Sciatic nerve (tissue), 2 donors: ENCODE data around the gene PLPP4. TPM values are rescaled to one million over a fixed set of nuclear protein-coding genes. Genes with fewer than 3 reads are reported as not detected.

Experiments
- ATAC-seq: fragments of 200-7000 bp; cut with Tn5 transposase; one replicate; pipeline ENCODE4 v1.9.1; 2020; ENCODE audit warnings: mild to moderate bottlenecking, moderate library complexity
- DNase-seq: peaks from one replicate; pipeline ENCODE4 v3.0.0-alpha.2; 2020; ENCODE audit warnings: low spot score
- intact Hi-C: fragments of 100-400 bp; cut with DNase I; formaldehyde crosslinking; loops from one replicate; pipeline ENCODE4 v1.14.2; 2022
- total RNA-seq: library from RNA; stranded (reverse); fragmentation: NEBNext Ultra II Directional; extraction: Animal tissue kit (Norgen Biotek cat#: 25700); gene quantifications from one replicate; pipeline ENCODE4 v1.2.1, GENCODE V29; 2021
- donor health status: DM: no; HTN: no; CAD: no.
- donor health status: DM: no; HTN: no; CAD: no.

Gene PLPP4
- total RNA-seq, 1 donor from 2014 or later = 2.1 TPM

DNA sequence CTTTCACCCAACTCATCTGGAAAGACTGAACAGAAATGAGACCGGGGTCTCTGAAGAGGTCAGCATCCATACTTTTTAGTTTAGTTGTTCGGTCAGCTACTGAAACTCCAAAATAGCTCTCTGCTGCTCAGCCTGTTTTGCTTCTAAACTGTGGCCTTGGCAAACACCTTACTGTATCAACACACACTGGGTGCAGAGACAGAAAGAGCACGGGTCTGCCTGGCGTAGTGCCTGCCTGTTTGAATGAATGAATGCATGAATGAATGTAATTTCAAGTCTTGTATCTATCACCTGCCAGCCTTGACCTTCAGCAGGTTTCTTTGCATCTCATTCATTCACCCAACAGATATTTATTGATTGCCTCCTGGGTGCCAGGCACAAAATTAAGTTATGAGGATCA lies 98.4 kb downstream of the PLPP4 start:
- intact Hi-C loops = no loop called here
- ATAC-seq = no peak

DNA sequence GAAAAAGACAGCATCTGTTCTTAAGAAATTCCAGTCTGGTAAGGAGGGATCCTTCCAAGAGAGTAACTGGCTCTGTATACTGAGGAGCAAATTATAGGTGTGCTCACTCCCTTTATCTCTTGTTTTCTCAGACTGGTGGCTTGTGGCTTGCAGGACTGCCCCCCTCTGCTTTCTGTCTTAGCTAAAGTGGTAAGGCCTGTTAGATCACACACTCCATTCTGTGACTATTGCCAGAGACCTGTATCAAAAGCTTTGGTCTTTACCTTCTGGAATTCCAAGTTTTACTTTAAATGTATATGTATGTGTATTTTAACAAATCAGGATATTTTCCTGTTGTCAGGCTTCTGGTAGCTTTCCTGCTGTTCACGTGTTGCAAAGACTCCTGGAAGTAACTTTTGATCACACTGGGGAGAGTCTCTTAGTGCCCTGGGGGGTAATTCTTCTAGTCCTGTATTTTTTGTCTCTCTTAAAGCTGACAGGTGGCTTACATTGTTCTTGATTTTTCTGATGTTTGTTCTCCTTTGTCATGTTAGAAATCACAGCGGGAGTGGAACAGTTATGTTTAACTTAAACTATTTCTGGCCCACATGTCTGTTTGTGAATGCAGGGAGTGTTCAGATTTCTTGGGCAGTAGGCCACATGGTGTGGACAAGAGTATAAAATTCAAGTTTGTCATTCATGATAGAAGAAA lies 99.0 kb downstream of the PLPP4 start:
- DNase-seq = no peak
- intact Hi-C loops = no loop called here

More for the DNA sequence above, 98.4 kb downstream of the PLPP4 start:
- no peak for DNase-seq

DNA sequence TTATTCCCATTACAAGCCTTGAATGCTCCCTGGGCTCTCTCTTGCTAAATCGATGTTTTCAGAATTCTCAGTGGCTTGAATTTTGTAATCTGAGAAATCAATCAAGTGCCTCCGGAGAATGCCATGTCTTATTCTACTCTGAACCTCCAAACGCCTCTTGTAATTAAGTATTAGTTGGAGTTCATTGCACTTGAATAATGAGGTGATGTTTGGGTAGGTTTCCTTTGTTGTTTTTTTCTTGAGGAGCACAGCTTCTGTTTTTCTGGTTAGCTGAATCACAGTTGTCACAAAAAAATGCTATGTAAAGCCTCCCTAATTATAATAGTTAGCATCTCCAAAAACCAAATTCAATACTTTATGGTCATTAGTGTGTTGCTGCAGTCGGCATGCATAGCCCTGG lies 100.3 kb downstream of the PLPP4 start:
- ATAC-seq (no peak), DNase-seq (no peak)
- intact Hi-C loops = no loop called here

More for the DNA sequence above, 99.0 kb downstream of the PLPP4 start:
- ATAC-seq = no peak

DNA sequence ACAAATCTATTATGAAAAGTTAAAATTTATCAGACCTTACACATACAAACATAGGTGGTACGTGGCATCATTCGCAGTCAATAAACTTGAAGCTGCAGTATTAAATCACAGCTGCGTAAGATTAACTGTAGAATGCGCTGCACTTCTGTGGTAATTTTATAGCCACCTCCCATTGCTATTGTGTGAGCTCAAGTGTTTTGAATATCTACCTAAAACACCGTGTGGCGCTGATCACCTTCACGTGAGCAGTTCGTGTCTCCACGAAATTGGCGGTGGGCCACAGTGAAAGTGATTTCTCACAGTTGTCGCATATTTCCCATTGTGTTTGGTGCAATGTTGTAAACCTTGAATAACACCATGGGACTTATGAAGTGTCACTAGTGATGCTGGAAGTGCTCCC lies 102.8 kb downstream of the PLPP4 start:
- ATAC-seq (no peak), DNase-seq (no peak)
- intact Hi-C loops = no loop called here

DNA sequence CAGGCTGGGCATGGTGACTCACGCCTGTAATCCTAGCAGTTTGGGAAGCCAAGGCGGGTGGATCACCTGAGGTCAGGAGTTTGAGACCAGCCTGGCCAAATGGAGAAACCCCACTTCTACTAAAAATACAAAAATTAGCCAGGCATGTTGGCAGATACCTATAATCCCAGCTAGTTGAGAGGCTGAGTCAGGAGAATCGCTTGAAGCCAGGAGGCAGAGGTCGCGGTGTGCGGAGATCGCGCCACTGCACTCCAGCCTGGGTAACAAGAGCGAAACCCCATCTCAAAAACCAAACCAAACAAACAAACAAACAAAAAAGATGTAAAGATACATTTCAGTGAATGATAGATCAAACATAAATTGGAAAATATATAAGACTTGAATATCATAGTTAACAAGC lies 105.9 kb downstream of the PLPP4 start:
- ATAC-seq (no peak), DNase-seq (no peak)
- intact Hi-C loops = no loop called here

DNA sequence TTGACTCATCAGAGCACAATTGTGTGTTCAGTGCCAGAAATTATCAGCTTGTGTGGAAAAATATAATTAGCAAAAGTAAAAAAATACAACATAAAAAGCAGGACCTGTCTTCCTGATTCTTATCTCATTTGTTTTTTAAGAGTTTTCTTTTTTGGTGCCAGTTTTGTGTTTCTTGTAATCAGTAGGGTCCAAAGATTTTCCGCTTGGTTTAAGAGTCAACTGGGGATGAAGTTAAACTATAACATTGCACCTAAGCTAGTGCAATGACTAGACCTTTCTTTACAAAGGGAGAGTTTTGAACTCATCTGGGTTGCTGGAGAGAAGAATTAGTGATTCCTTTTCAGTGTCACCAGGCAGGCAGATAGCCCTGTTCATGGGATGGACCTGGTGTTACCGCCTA lies 113.4 kb downstream of the PLPP4 start:
- ATAC-seq (no peak), DNase-seq (no peak)
- intact Hi-C loops = no loop called here

DNA sequence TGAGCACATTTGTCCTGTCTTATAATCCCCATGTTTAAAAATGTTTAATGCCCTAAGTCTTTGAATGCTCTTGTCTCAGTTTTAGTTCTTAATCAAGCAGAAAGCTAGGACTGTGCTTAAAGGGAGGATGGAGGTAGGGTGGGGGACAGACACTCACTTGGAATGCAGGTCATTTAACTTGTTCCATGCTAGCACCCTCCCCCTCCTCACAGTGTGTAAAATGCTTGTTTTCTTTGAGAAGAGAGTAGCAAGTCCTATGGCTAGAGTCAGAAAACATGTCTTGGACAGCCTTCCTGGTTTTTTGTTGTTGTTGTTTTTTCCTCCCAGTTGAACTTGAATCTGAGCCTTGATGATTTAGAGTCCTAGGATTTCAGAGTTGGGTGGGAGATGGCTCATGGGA lies 114.2 kb downstream of the PLPP4 start:
- DNase-seq = no peak
- intact Hi-C loops = no loop called here
- no peak for ATAC-seq

DNA sequence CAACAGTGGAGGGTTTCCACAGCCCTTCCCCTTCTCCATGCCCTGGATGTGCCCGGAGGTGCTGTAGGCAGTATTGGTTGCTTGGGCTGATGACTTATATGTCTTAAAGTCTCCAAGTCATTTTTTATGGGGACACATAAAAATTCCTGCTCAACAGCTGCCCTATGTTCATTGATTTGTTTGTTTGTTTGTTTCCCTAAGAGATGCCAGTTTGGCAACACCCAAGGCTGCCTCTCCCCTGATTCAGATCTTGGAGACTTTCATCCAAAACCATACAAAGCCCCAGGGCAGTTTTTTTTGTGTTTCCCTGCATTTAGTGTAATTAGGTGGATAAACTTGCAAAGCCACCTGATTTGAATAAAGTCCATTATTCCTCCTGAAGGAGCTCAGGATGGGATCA lies 115.3 kb downstream of the PLPP4 start:
- intact Hi-C loops = no loop called here
- no peak for ATAC-seq
- no peak for DNase-seq

DNA sequence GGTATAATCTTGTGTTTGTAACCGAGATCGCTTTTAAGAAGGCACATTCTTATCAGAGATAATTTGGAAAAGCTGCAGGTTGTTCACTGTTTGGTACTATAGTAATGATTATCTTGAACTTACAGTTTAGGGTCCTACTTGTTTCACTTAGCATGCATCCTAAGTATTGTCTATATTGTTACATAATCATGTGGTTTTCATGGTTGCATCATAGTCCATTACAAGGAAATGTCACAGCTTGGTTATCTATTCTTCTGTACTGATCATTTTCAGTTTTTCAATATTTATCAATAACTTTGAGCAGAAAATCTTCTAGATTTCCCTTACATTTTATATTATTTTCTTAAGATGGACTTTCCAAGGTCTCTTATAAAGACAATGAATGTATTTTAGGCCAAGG lies 116.3 kb downstream of the PLPP4 start:
- DNase-seq = no peak
- intact Hi-C loops = no loop called here

DNA sequence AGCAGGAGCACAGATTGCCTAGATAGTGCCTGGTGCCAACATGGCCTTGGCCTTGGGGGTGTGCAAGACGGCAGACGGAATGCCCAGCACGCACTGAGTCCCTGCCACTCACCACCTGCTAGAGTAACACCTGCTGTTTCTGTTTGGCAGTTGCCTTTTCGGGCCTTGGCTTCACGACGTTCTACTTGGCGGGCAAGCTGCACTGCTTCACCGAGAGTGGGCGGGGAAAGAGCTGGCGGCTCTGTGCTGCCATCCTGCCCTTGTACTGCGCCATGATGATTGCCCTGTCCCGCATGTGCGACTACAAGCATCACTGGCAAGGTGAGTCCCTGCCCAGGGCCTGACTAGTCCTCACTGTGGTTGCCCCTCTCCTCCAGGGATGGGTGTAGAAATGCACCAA lies 118.0 kb downstream of the PLPP4 start:
- intact Hi-C loops = no loop called here
- ATAC-seq (no peak), DNase-seq (no peak)

More for the DNA sequence above, 116.3 kb downstream of the PLPP4 start:
- ATAC-seq = no peak

DNA sequence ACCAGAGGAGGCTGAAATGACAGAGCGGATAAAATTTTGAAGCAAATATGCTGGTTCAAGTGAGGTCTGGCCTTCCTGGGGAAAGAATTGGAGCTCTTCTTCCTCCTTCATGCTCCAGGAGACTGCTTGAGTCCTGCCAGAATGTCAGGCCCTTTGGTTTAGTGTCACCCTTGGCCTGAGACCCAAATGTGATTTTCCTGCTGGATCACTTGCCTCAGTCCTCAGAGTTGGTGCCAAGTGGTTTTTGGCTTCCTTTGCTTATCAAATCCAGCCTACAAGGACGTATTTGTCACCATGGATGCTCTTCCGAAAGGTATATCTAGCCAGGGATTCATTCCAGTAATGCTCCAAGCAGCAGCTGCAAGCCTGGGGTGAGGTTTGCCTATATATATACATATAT lies 118.4 kb downstream of the PLPP4 start:
- intact Hi-C loops = no loop called here
- ATAC-seq = no peak
- no peak for DNase-seq

DNA sequence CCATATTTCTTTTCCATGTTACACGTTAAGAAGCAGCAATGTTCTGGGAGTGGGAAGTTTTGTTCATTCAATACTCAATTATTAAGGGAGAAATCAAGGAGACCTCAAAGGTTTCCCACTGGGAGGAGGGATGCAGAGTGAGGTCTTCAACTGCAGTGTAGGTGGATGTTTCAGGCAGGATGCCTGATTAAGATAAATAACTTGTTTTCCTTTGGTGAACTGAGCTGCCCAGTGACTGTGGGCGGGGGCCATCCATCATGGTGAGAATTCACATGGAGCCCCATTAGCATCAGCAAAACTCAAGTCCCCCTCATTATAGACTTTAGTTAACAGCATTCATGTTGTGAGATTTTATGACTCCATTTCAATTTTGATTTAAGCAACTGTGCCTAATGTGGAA lies 121.1 kb downstream of the PLPP4 start:
- no peak for DNase-seq
- intact Hi-C loops = no loop called here
- ATAC-seq = no peak

DNA sequence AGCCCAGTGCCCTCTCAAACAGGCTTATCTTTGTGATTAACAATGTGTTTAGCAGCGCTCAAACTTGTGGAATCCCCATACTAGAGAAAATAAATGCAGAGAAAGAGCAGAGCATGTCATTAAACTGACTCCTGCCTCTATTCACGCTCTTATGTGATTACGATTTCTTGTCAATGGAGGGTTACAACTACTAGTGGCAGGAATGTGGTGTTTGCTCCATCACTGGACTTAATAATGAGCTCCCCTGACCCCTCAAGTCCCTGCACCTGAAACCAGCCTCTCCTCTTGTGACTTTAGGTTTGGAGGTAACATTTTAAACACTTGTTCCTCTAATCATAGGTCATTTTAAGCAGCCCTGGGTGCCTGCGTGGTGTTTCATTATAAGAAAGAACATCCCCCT lies 121.9 kb downstream of the PLPP4 start:
- intact Hi-C loops = no loop called here

DNA sequence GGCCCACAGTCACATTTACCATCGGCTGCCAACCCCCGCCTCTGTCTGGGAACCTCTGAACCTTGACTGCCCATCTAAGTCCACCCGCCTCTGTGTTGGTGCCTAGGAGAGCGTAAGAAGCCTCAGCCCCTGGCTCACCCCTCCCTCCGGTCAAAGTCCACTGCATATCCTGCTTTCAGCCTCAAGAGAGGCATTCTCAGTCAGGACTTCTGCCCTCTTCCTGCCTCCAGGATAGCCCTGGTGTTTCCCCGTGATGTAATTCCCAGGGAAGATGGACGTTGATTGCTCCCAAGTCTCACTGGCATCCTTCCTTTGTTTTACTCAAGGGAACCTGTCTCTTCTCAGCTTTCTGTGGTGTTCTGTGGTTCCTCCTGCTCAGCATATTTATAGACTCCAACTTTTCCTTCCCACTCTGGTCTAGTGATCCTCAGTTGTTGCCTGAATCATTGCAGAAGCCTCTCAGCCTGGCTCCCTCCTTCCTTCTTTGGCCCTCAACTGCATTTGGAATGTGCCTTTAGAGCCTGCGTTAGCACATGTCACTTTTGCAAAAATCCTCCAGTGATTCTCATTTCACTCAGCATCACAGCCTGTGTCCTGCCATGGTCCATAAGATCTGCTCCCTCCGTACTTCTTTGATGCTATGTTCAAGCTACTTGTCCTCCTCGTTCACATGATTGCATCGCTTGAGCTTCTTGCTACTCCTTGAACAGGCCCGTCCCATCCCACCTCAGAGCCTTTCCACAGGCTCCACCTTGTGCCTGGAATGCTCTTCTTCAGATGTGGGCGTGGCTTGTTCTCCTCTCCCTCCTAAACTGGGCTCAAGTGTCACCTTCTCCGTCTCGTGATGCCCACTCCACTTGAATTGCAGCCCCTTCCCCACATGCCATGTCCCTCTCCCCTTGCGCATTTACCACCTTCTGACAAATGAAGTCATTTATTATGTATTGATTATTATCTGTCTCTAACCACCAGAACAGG lies 124.2 kb downstream of the PLPP4 start:
- no peak for DNase-seq
- ATAC-seq = no peak
- intact Hi-C loops = no loop called here

More for the DNA sequence above, 121.9 kb downstream of the PLPP4 start:
- DNase-seq = no peak
- no peak for ATAC-seq

DNA sequence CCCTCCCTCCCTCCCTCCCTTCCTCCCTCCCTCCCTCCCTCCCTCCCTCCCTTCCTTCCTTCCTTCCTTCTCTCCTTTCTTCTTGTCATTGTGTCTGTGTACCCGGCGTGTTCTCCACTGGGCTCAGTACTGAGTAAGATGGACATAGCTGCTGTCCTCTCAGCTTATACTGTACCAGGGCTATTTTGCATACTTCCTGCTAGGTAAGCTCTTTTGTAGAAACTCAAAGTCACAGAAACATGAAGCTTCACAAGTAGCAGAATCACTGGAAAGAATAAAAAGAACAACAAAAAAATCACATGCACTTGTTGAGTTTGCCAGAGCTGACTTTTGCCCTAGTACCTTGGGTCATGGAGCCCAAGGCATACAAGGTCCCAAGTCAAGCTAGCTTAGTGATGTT lies 125.7 kb downstream of the PLPP4 start:
- no peak for ATAC-seq
- intact Hi-C loops = no loop called here
- DNase-seq = no peak

DNA sequence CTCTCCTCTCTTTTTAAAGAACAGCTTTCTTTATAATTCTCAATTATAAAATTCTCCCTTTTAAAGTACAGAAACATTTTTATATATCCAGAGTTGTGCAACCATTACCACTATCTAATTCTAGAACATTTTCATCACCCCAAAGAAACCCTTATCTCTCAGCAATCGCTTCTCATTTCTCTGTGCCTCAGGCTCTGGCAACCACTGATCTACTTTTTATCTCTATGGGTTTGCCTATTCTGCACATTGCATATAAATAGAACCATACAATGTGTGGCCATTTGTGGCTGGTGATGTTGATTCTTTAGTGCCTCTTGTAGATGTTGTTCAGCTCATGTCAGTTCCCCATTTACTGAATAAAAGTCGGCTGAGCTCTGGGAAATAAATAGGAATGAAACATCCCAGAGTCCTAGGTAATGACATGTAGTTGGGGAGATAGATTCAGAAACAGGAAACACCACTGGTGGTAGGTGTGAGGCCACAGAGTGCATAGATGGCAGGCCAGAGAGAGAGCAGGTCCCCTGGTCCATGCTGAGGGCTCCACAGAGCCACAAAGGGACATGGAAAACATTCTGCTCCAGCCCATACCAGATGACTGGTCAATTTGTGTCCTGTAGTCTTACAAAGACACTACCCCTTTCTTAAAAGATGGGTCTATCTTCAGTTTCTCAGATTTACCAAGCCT lies 126.5 kb downstream of the PLPP4 start:
- ATAC-seq (no peak), DNase-seq (no peak)

DNA sequence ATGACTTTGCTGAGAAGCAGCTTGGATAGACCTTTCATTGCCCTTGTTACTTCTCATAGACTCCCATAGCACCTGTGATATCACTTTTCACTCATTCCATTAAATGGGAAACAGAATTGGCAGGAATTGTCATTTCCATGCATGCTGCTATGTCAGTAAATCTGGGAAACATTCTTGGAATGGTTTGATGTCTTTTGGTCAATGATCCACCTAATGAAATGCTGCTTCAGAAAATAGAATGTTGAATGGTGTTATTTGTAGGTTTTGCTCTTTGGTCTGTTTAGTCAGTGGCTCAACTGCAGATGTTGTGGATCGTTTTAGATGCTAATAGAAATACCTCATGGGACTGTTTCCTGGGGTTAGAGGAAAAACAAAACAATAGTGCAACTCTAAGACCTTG lies 127.8 kb downstream of the PLPP4 start:
- intact Hi-C loops = no loop called here
- ATAC-seq = no peak

More for the DNA sequence above, 126.5 kb downstream of the PLPP4 start:
- intact Hi-C loops = no loop called here

DNA sequence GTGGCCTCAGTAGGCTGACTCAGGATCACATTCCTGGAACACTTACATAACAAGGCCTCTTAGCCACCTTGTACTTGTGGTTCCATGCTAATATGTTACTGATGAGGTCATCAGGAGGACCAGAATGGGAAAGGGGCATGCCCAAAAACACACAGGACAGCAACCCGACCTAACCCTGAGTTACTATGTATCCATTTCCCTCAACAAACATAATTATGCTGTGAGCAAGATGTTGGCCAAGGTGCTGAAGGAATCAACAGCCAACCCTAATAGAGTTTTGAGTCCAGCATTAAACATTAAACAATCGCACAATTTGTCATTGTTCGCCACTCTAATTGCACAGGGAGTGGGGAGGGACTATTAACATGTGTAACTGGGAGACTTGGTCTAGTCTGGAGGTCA lies 129.4 kb downstream of the PLPP4 start:
- ATAC-seq = no peak
- intact Hi-C loops = no loop called here
- no peak for DNase-seq

More for the DNA sequence above, 127.8 kb downstream of the PLPP4 start:
- no peak for DNase-seq

DNA sequence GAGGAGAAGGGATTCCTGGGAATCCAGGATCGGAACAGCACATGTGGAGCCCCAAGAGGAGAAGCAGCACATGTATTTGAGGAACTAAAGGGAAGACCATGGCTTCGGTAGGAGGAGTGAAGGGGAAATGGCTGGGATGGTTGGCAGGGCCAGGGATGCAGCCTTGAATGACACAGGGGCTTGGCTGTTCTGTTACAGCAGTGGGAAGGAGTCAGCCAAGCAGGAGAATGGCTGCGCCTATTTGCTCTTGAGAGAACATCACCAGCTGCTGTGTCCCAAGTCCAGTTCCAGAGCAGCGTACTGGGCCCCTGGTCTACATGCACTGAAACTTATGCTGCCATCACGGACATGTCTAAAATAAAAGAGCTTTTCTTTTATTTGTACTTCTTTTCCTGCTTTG lies 130.0 kb downstream of the PLPP4 start:
- intact Hi-C loops = no loop called here
- no peak for DNase-seq
- no peak for ATAC-seq

DNA sequence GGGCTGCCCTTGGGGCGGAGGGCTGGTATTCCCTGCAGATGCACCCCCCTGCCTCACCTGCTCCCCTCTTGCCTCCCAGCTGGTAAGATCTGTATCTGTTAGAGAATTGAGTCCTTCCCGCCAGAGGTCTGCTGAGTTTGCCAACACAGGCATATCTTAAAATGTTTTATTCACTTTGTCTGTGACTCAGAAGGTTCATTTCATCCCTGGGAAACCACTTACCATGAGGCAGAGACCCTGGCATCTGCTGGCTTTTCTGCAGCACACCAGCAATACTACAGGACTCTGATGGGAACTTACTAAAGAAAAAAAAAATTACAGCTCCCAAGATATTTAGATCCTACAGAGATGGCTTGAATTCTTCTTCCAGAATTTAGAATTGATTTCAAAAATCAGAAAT lies 131.3 kb downstream of the PLPP4 start:
- DNase-seq = no peak
- intact Hi-C loops = no loop called here
- ATAC-seq = no peak
